ENCODE results near the gene MYO7A. TPM values are rescaled to one million over a fixed set of nuclear protein-coding genes. Genes with fewer than 3 reads are reported as not detected.

MYO7A gene
- total RNA-seq, 1 donor from 2014 or later: 0.97 TPM

- Histone ChIP-seq H3F3A (ENCODE audit: low read depth) (no peaks in the 10 kb centered on the region), H2AFZ (replicated peaks) (no peak overlapping the region), H3K27me3 (no peaks in the 10 kb centered on the region), H3K4me1 (no peaks in the 10 kb centered on the region), H3K36me3 (no peaks in the 10 kb centered on the region), H3K4me3 (no peak overlapping the region), H3K9ac (no peak overlapping the region), H3K27ac (no peak overlapping the region), H3K4me2 (no peak overlapping the region), H3K9me3 (ENCODE audit: low read depth) (no peaks in the 10 kb centered on the region), H4K20me1 (ENCODE audit: low read depth) (no peaks in the 10 kb centered on the region), H3K79me2 (ENCODE audit: low read depth) (no peaks in the 10 kb centered on the region)
- Mint-ChIP-seq H3K4me3 (no peak overlapping the region), H3K27me3 (ENCODE audit: insufficient read depth, low read depth) (peaks cover 3% of the 10 kb centered on the region), H3K9me3 (no peaks in the 10 kb centered on the region), H3K4me1 (no peaks in the 10 kb centered on the region), H3K27ac (no peak overlapping the region), H3K36me3 (no peaks in the 10 kb centered on the region)
- DNase-seq (ENCODE audit: low spot score): no peak
- TF ChIP-seq EZH2phosphoT487 (IDR thresholded peaks at IDR 0.05) (no peak), EZH2 (IDR thresholded peaks at IDR 0.05) (no peak)
Measured at GRCh38 chr11:77181799-77182541, 53.9 kb downstream of the MYO7A start.

DNA sequence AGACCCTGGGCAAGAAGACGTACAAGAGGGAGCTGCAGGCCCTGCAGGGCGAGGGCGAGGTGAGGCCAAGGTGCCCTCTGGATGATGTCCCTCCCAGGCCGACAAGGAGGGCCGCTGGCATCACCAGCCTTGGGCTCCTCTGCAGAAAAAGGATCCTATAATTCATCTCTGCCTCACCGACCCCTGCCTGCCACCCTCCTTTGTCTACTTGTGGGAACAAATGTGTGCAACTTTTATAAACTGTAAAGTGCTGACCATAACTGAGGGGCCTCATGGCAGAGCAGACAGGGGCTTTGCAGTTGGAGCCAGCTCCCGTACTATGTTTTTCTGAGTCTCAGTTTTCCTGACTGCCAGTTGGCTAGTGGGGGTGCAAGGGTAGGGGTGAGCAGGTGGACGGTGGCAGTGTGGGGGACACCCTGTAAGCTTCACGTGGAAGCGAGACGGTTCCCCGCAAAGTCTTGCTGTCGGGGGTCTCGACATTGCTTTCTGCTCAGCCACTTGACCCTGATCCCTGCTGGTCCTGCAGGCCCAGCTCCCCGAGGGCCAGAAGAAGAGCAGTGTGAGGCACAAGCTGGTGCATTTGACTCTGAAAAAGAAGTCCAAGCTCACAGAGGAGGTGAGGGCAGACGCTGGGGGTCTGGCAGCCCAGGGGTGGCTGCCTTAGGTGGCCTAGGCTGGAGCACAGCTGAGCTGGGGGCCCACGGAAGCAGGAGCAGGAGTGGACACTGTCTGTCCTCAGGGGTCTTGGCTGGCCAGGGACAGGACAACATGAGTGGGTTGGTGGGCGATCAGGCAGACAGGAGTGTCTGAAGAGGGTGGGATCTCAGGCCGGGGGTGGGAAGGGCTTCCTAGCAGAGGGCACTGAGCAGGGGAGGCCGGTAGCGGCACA lies 54.7 kb downstream of the MYO7A start:
- Mint-ChIP-seq H3K36me3 (no peaks in the 10 kb centered on the region), H3K27me3 (ENCODE audit: insufficient read depth, low read depth) (peaks cover 3% of the 10 kb centered on the region), H3K27ac (peak overlapping the region; percentile 42), H3K4me1 (no peaks in the 10 kb centered on the region), H3K4me3 (no peak overlapping the region), H3K9me3 (no peaks in the 10 kb centered on the region)
- no peaks in the 10 kb centered on the region for H3F3A ChIP-seq (ENCODE audit: low read depth)
- no peak for DNase-seq (ENCODE audit: low spot score)
- no peaks in the 10 kb centered on the region for H3K4me1 ChIP-seq
- no peak overlapping the region for H2AFZ ChIP-seq (replicated peaks)
- no peaks in the 10 kb centered on the region for H3K9me3 ChIP-seq (ENCODE audit: low read depth)
- H4K20me1 ChIP-seq (ENCODE audit: low read depth): no peaks in the 10 kb centered on the region
- H3K36me3 ChIP-seq: no peaks in the 10 kb centered on the region
- H3K27me3 ChIP-seq: no peaks in the 10 kb centered on the region
- no peaks in the 10 kb centered on the region for H3K79me2 ChIP-seq (ENCODE audit: low read depth)
- no peak overlapping the region for H3K4me3 ChIP-seq
- TF ChIP-seq EZH2phosphoT487 (IDR thresholded peaks at IDR 0.05) (no peak), EZH2 (IDR thresholded peaks at IDR 0.05) (no peak)
- TF ChIP-seq, protein P1, sequence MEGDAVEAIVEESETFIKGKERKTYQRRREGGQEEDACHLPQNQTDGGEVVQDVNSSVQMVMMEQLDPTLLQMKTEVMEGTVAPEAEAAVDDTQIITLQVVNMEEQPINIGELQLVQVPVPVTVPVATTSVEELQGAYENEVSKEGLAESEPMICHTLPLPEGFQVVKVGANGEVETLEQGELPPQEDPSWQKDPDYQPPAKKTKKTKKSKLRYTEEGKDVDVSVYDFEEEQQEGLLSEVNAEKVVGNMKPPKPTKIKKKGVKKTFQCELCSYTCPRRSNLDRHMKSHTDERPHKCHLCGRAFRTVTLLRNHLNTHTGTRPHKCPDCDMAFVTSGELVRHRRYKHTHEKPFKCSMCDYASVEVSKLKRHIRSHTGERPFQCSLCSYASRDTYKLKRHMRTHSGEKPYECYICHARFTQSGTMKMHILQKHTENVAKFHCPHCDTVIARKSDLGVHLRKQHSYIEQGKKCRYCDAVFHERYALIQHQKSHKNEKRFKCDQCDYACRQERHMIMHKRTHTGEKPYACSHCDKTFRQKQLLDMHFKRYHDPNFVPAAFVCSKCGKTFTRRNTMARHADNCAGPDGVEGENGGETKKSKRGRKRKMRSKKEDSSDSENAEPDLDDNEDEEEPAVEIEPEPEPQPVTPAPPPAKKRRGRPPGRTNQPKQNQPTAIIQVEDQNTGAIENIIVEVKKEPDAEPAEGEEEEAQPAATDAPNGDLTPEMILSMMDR (IDR thresholded peaks at IDR 0.05): no peak
- no peak overlapping the region for H3K4me2 ChIP-seq
- no peak overlapping the region for H3K9ac ChIP-seq
- H3K27ac ChIP-seq: no peak overlapping the region

- Mint-ChIP-seq H3K27ac (no peak overlapping the region), H3K27me3 (ENCODE audit: insufficient read depth, low read depth) (no peaks in the 10 kb centered on the region), H3K4me3 (no peak overlapping the region), H3K9me3 (no peaks in the 10 kb centered on the region), H3K36me3 (no peaks in the 10 kb centered on the region), H3K4me1 (peaks cover under 1% of the 10 kb centered on the region)
- H3K36me3 ChIP-seq: no peaks in the 10 kb centered on the region
- H3K4me3 ChIP-seq: no peak overlapping the region
- no peaks in the 10 kb centered on the region for H3K9me3 ChIP-seq (ENCODE audit: low read depth)
- H3F3A ChIP-seq (ENCODE audit: low read depth): no peaks in the 10 kb centered on the region
- DNase-seq (ENCODE audit: low spot score): no peak
- H3K4me2 ChIP-seq: no peak overlapping the region
- no peak overlapping the region for H3K9ac ChIP-seq
- H3K27me3 ChIP-seq: no peaks in the 10 kb centered on the region
- no peak overlapping the region for H2AFZ ChIP-seq (replicated peaks)
- no peaks in the 10 kb centered on the region for H3K79me2 ChIP-seq (ENCODE audit: low read depth)
- no peaks in the 10 kb centered on the region for H3K4me1 ChIP-seq
- TF ChIP-seq EZH2phosphoT487 (IDR thresholded peaks at IDR 0.05) (no peak), EZH2 (IDR thresholded peaks at IDR 0.05) (no peak)
- TF ChIP-seq, protein P1 (IDR thresholded peaks at IDR 0.05): no peak
- H3K27ac ChIP-seq: no peak overlapping the region
- no peaks in the 10 kb centered on the region for H4K20me1 ChIP-seq (ENCODE audit: low read depth)
Measured at GRCh38 chr11:77183431-77183984, 55.5 kb downstream of the MYO7A start.
